LoVo (cell line): ENCODE data around the gene RAET1G.
"Not testable (repeated sequence)": the region's sequence is repeated elsewhere in the genome, so short reads cannot be mapped to it uniquely, and the experiment has no call there.

Experiments
- DNase-seq: peaks from one replicate; pipeline ENCODE4 v3.0.0-alpha.2; 2016; ENCODE audit warnings: low spot score

Gene RAET1G

DNA sequence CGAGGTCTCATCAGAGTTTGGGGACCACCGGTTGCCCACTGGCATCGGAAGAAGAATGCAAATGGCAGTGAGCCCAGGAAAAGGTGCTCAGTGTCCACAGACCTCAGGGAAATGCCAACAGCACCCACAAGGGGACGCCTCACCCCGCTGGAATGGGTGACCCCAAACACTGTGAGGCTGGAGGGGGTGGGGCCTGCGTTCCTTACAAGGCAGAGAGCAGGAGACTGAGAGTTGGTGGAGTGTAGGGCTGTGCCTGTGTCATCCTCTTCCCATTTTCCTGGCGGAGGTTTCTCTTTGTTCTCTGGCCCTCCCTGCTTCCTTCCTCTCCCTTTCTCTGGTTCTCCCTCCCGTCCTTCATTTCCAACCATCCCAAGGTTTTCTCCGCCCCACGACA is 31.0 kb upstream of the RAET1G start:
- not testable (repeated sequence) for DNase-seq

DNA sequence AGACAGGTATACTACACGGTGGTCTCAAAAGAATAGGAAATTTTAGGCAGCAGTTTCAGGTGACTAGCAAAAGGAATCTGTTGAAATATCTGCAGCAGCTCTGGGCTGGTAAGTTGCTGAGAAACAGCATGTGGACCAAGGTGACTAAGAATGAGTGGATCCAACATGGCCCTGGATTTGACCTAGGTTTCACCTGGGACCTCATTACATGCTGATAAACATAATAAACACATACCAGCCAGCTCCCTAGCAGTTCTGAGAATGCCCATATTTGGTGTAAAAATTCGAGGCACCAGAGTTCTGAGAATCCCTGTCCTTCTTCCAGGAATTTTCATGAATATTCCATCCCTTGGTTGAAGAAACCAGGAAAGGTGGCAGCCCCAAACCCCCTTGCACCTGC is 30.5 kb upstream of the RAET1G start:
- DNase-seq: not testable (repeated sequence)

DNA sequence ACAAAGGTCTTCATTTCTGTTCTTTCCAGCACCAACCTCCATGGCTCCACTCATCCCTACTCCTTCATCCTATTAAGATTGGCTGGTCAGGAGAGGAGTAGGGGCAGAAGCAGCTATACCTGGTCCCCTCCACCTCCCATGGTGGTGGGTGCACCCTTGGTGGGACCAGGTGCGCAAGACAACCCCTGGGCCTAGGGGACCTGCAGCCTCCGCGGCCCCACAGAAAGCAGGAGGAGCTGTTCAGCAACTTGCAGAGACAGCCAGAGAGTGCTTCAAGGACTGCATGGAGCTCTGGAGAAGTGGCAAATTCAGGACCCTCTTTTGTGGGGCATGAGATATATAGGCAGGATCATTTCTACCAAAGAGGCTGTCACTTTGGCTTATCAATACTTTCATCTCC is 28.7 kb upstream of the RAET1G start:
- no peak for DNase-seq

DNA sequence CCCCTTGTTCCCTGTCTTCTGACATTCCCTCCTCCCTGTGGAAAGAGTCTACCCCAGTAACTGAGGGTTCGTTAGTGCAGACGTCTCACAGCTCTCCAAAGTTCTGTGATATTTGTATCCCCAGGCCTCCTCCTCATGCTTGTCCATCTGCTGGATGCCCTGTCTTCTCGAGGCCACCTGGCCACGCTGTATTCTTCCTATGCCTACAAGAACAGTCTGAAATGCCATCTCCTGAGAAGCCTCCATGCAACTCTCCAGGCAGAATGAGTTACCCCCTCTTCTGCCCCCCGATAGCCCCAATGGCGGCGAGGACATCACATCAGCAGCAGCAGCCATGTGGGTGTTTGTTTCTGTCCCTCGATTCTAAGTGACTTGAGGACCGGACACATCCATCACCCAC is 28.2 kb upstream of the RAET1G start:
- no peak for DNase-seq

DNA sequence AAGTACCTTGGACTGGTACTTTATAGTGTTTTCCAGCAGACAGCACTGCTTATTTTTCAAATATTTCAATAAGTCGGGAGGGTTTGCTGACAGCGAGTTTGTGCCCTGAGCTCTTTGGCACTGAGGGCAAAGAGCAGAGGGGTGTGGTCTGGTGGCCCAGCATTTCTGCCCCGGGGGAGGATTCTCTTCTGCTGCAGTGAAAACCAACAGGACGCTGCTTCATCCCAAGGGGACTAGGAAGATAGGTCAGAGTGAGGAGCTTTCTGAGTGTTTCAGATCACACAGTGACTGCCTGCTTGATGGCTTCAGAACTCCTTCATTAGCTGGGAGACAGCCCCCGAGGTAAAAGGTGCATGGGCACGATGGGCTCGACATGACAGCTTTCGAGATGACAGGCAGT is 27.5 kb upstream of the RAET1G start:
- DNase-seq: no peak

DNA sequence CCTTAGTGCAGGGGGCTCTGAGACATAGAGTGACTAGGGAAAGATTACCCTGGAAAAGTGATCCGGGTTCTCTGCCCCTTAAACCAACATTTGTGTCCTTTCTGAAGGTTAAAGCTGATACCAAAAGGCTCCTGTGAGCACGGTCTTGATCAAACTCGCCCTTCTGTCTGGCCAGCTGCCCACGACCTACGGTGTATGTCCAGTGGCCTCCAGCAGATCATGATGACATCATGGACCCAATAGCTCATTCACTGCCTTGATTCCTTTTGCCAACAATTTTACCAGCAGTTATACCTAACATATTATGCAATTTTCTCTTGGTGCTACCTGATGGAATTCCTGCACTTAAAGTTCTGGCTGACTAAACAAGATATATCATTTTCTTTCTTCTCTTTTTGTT is 25.7 kb upstream of the RAET1G start:
- DNase-seq: no peak

DNA sequence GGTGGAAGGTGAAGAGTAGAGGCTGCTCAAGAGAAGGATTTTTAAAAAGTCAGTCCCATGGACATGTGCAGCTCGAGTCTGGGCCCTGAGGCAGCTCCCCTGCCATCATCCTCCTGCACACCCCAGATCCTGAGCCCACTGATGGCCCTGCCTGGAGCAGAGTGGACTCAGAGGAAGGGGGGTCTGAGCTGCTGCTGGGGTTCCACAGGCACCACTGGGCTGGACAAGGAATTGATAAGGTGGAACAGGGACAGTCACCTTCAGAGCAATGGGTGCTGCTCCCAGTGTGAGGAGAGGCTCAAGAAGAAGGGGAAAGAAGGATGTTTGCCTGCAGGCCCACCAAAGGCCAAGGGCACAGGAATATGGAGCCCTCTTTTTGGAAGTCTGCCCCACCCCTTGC is 25.1 kb upstream of the RAET1G start:
- DNase-seq: no peak

DNA sequence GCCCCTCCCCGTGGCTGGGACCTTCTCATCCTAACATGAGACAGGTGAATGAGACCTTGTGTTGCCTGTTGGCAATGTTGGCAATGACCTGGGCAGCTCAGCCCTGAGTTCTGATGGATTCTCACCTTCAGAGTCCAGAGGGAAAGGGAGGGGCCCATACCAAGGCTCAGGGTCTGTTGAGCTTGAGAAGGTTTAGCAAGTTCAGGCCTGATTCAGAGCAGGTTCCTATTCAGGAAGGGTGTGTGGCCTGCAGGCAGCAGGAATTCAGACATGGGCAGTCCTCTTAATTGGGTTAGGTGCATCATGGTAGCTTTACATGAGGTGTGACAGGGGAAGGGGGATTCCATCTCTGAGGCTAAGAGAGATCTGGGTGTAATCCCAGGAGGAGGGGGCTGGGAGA is 24.6 kb upstream of the RAET1G start:
- DNase-seq: not testable (repeated sequence)

DNA sequence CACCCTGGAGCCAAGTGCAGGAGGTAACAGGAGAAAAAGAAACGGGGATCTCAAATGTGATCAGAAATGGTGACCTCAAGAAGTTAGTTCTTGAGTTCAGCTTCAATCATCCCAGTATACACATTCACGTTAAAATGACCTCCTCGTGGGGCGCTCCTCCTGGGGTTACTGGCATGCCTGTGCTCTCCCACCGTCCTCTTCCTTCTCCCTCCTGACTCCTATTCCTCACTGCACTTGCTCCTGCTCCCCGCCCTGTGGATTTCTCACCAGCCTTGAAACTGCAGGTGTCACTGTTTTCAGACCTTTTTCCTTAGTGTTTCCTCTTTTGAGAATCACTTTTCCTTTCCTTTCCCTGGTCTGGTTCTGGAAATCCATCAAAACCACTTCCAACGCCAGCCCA is 23.7 kb upstream of the RAET1G start:
- DNase-seq: not testable (repeated sequence)

DNA sequence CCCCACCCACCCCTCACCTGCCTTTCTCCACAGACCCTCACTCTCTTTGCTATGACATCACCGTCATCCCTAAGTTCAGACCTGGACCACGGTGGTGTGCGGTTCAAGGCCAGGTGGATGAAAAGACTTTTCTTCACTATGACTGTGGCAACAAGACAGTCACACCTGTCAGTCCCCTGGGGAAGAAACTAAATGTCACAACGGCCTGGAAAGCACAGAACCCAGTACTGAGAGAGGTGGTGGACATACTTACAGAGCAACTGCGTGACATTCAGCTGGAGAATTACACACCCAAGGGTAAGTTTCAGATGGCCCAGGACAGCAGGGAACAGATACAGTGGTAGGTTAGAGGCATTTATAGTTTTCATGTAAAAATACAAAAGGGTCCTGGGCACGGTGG is 22.4 kb upstream of the RAET1G start:
- not testable (repeated sequence) for DNase-seq

DNA sequence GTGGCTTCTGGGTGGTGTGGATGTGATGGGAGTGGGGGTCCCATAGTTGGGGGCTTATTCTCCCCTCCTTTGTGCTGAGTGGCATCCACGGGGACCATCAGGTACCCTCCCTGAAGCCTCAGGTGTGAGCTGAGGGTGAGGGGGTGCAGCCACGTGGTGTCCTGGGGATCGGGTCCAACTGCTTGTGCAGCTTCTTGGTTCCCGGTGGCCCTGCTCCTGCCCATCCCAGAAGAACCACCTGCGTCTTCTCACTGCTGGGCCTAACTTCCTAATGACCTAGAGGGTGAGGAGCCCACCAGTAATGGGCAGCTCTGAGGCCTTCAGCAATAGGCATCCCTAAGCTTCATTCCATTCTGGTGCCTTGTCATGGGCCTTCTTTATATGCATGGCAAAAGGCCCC is 20.4 kb upstream of the RAET1G start:
- DNase-seq: not testable (repeated sequence)

DNA sequence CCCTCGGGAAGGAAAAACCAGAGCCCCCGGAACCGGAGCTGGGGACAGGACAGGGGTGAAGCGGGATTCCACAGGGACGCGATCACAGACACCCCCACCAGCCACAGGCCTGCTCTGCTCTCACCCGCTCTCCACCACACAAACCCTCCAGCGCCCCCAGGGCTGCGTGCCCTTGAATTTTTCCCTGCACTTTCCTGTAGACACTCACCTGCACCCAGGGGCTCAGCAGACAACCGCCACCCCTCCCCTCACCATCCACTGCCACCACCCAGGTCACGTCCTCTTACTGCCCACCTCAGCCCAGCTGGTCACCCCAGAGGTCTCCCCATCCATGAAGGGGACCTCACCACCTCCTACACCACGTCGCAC is 19.5 kb upstream of the RAET1G start:
- DNase-seq: no peak

DNA sequence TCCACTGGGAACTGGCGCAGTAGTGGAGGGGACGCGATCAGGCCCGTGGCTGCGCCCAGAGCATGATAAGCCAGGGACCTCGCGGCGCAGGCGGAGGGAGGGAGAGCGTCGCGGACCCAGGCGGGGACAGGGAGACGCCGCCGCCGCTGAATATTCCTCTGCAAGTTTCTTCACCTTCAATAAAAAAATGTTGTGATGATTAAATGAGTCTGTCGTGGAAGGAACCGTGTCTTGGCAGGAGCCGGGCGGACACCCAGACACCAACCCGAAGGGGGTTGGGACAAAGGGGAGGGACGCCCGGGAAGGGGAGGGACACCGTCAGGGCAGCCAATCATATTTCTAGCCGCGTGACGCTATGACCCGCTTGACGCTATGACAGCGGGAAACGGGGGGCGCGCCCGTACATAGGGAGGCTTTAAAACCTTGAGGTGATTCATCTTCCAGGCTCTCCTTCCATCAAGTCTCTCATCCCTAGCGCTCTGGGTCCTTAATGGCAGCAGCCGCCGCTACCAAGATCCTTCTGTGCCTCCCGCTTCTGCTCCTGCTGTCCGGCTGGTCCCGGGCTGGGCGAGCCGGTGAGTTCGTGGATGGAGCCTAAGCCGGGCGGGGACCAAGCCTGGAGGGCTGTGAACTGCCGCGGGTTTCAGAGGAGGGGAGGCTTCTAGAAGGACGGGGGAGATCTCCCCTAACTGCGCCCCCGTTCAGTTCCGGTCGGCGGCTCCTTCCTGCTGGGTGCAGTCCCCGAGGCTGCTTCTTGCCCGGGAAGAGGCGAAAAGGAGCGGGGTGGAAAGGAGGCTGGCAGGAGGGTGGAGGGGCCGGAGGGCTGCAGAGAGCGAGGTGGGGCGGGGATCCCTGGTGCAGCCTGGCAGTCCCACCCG is 18.9 kb upstream of the RAET1G start, which contains the start of gene ULBP2:
Gene ULBP2 (plus strand): TSS at position 432 of the 878 bp plus-strand sequence. CDS start 59 bp downstream, at position 491.
- DNase-seq: peak; percentile 96

DNA sequence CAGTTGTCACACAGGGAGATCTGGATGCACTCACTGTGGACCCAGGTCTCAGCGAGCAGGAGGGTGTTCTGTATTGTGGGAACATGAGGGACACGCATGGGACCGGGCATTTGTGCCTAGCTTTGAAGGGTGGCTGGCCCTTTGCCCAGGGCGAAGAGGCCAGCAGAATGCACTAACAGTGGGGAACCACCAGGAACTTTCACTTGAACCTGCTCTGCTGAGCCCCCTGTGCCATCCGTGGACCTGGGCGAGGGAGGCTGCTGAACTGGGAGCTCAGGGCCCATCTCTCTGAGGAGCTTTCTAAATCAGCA is 17.7 kb upstream of the RAET1G start:
- no peak for DNase-seq

DNA sequence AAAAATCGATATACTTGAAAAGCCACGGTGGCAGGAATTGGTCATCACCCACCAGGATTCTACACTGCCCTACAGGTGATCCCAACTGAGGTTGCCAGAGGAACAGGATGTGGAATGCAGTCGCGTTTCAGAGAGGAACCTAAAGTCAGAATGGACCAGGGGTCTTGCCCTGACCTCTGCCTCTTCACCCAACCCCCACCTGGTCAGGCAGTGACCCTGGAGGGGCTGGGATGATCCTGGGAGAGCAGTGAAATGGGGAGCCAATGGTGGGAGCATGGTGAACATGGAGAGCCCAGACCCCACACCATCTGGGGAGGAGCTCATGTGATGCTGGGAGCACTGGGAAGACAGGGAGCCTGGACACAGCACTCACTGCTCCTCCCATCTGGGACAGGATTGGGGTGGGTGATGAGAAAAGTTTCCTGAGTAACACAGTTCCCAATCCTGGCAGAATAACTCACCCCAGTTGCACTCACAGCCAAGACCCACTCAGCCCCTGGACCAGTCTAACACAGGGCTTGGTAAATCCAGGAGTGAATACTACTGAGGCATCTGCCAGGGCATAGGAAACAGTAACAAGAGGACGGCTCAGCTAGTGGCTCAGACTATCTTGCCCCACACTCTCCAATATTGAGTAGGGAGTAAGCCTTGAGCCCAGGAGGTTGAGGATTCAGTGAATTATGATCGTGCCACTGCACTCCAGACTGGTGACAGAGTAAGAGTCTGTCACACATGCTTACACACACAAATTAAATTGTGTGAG is 17.2 kb upstream of the RAET1G start:
- DNase-seq: no peak

DNA sequence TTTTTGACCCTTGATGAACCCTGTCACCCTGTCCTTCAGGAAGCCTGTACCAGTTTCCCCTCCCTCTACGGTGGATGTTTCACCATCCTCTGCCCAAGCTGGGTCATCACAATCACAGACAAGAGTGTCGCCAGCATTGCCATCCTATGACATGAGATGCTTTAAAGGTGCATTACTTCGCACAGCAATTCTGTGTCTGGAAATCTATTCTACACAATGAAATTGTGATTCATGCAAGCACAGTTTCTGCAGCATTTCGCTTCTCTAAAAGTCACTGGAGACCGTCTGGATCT is 16.4 kb upstream of the RAET1G start:
- no peak for DNase-seq

DNA sequence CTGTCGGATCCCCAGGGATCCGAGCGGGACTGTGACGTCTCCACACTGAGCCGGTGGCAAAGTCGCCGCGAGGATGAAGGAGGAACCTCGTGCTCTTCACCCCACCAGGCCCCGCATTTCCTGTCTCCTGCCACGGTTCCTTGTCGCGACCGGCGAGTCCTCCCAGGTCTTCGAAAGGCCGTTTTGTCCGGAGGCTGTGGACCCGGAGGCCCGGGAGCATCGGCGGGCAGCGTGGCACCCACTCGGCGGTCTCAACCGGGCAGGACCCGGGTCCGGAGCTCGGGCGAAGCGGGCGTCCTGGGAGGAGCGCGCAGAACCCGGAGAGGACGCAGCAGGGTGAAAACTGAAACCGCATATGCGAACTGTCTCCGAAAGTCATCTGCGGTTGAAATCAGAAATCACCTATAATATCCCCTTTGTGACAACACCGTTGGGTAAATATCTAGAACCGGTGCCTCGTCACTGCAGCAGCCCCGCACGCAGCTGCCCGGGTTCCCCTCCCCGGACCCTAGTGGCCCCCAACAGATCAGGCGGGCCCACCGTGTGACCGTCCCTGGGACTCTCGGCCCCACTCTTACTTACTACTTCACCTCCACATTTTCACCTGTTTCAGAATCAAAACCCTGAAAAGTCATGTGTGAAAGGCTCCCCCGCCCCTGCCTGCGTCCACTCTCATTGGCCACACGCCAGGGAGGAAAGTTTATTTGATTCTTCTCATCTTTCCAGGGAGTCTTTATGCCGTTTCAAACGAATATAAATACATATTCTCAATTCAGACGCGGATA is 15.8 kb upstream of the RAET1G start:
- DNase-seq: no peak

DNA sequence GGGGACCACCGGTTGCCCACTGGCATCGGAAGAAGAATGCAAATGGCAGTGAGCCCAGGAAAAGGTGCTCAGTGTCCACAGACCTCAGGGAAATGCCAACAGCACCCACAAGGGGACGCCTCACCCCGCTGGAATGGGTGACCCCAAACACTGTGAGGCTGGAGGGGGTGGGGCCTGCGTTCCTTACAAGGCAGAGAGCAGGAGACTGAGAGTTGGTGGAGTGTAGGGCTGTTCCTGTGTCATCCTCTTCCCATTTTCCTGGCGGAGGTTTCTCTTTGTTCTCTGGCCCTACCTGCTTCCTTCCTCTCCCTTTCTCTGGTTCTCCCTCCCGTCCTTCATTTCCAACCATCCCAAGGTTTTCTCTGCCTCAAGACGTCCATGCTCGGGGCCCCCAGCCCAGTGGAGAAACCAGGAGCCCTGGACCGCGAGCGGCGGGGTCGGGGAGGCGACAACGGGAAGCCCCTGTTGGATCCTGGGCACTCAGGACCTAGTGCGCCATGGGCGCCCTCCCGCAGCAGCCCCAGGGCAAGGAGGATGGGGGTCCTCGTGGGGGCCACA is 15.2 kb upstream of the RAET1G start:
- DNase-seq: not testable (repeated sequence)

DNA sequence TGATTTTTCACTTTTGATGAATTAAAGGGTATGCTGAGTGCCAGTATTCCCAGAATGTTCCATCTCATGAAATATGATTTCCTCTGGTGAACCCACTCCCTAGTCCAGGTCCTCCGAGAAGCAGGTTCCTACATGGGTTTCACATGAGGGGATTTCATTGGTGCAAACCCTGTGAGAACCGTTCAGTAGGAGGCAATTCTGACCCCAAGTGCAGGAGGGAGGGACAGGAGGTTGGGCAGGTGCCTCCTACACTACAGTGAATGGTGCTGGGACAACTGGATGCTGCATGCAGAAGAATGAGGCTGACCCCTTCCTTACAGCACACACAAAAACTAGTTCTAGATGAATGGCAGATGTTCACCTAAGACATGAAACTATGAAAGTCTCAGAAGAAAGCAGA is 13.8 kb upstream of the RAET1G start:
- no peak for DNase-seq

DNA sequence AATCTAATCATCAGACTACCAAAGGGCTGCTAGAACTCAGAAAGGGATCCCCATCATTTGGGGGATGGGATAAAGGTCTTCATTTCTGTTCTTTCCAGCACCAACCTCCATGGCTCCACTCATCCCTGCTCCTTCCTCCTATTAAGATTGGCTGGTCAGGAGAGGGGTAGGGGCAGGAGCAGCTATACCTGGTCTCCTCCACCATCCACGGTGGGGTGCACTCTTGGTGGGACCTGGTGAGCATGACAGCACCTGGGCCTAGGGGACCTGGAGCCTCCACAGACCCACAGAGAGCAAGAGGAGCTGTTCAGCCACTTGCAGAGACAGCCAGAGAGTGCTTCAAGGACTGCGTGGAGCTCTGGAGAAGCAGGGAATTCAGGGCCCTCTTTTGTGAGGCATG is 12.7 kb upstream of the RAET1G start:
- DNase-seq: no peak

DNA sequence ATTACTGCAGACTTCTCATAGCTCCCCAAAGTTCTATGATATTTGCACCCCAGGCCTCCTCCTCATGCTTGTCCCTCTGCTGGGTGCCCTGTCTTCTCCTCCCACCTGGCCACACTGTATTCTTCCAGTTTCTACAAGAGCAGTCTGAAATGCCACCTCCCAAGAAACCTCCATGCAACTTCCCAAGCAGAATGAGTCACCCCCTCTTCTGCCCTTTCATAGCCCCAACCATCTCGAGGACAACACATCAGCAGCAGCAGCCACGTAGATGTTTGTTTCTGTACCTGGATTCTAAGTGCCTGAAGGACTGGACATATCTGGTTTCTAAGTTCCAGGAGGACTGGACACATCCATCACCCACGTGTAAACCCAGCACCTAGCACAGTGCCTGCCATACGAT is 12.3 kb upstream of the RAET1G start:
- no peak for DNase-seq
